NCI-H510A treated with DMSO at 0.1 percent for 48 hours (cell line): Measurements from ENCODE around the gene SPG7.
"Not testable (repeated sequence)": the region's sequence is repeated elsewhere in the genome, so short reads cannot be mapped to it uniquely, and the experiment has no call there.

ENCODE experiments used
- DNase-seq: peaks from one replicate; lab custom pipeline; 2025; lab: John Stamatoyannopoulos, UW

Gene SPG7

GRCh38 chr16:89581045-89581695 is 73.0 kb downstream of the SPG7 start:
- no peak for DNase-seq

DNA sequence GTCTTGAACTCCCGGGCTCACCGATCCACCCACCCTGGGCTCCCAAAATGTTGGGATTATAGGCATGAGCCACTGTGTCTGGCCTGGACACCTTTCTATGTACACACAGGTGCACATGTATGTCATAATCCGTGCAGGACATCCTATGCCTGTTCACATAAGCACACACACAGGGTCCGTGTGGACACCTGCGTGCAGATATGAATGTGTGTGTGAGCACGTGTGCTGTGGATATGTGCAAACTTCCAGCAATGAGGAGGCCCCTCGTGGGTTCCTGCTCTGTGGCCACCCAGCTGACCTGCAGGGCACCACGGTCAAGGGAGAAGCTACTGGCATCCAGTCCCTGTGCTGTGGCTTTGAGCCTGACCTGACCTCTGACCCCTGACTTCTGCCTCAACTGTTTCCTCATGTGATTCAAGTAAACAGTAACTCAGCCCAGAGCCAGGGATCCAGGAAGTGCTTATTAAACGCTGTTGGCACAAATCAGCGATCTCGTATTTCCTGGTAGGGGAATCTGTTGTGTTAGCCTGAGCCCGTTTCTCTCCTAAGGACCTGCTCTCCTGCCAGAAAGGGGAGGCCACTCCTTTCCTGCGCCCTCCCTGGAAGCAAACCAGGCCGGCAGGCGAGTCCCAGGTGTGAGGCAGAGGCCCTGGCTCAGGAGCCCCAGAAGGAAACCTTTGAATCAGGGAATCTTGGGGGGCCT is 73.8 kb downstream of the SPG7 start:
- DNase-seq: no peak

- DNase-seq: no peak
Observed at GRCh38 chr16:89582614-89583196, 74.5 kb downstream of the SPG7 start.

GRCh38 chr16:89583197-89583894 is 75.1 kb downstream of the SPG7 start:
- DNase-seq: no peak

- no peak for DNase-seq
Observed at GRCh38 chr16:89583895-89584644, 75.9 kb downstream of the SPG7 start.

DNA sequence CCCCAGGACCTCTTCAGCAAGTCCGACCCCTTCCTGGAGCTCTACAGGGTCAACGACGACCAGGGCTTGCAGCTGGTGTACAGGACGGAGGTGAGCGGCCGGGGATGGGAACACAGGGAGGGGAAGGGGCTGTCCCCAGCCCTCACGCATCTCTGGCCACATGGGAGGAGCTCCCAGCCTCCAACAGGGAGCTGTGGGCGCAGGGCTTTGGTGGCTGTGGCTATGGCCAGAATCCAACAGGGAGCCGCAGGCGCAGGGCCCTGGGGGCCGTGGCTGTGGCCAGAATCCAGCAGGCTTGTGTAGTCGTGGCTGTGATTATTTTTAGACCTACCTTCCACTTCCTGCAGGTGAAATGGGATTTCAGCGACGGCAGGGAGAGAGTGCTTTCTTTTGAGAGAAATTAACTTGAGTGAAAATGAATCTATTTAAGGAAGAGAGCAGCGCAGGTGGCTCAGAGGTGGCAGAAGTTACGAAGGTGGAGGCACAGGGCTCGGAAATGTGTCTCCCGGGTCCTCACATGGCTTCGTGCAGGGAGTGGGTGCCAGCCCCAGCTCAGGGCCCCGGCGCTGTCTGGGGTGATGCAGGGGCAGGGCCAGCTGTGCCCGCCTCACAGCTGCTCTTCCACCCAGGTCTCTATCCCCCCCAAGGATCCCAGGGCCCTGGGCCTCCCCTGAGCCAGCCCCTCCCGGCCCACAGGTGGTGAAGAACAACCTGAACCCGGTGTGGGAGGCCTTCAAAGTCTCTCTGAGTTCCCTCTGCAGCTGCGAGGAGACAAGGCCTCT is 76.8 kb downstream of the SPG7 start:
- DNase-seq: no peak

GRCh38 chr16:89586218-89586617 is 78.0 kb downstream of the SPG7 start:
- DNase-seq: no peak

DNA sequence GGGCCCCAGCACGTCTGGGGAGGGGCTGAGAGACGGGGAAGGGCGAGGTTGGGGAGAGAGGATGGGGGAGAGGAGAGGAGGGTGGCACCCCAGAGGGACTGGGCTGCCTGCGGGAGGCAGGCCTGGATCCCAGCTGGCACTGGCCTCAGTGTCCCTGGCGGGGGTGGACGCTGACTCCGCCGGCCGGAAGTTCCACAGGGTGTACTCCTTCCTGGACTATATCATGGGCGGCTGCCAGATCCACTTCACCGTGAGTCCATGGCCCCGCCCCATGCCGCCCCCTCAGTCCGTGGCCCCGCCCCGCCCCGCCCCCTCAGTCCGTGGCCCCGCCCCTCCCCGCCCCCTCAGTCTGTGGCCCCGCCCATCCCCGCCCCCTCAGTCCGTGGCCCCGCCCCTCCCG is 78.7 kb downstream of the SPG7 start:
- DNase-seq: no peak

DNA sequence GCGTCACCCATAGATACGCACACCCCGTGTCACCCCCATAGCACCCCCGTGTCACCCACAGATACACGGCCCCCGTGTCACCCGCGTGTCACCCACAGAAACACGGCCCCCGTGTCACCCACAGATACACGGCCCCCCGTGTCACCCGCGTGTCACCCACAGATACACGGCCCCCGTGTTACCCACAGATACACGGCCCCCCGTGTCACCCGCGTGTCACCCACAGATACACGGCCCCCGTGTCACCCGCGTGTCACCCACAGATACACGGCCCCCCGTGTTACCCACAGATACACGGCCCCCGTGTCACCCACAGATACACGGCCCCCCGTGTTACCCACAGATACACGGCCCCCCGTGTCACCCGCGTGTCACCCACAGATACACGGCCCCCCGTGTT is 79.5 kb downstream of the SPG7 start:
- not testable (repeated sequence) for DNase-seq

DNA sequence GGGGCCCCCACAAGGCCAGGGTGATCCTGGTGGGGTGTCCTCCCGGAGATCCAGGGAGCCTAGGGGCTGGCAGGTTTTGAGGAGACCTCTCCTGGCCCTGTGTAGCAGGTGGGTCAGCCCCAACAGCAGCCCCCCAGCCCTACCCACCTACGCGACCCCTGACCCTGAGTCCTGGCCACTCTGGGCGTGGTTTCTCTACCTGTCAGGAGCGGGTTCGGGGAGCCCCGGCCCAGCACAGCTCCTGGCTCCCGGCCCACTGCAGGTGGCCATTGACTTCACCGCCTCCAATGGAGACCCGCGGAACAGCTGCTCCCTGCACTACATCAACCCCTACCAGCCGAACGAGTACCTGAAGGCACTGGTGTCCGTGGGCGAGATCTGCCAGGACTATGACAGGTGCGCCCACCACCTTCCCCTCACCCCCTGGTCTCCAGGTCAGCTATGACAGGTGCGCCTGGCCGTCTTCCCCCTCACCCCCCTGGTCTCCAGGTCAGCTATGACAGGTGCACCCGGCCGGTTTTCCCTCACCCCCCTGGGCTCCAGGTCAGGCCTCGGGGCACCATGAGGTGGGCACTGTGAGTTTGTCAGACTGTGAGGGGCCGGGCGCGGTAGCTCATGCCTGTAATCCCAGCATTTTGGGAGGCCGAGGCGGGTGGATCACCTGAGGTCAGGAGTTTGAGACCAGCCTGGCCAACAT is 80.4 kb downstream of the SPG7 start:
- DNase-seq: no peak

DNA sequence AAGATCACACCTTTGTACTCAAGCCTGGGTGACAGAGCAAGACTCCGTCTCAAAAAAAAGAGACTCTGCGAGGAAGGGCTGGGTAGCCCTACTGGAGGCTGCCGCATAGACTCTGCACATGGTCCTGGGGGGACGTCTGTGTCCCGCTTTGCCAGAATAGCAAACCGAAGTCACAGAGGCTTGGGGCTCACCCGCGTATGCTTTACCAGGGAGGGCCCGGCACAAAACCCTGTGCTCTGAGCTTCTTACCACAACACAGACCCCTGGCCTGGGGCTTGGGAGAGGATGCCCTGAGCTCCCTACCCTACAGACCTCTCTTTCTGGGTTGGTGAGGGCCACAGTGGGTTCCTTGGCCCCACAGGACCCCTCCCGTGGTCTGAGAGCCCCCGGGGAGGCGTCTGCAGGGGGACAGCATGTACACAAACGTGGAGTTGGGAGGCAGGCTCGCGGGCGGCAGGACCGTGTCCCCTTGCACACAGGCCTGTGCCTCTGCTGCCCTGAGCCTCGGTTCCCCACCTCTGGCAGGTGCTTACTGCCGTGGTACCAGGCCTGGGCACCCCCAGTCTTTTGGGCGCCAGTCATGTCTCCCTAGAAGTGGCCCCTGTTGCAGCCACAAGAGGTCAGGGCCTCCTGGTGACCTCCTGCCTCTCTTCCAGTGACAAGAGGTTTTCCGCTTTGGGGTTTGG is 81.2 kb downstream of the SPG7 start:
- no peak for DNase-seq

GRCh38 chr16:89593841-89594240 is 85.6 kb downstream of the SPG7 start:
- no peak for DNase-seq

DNA sequence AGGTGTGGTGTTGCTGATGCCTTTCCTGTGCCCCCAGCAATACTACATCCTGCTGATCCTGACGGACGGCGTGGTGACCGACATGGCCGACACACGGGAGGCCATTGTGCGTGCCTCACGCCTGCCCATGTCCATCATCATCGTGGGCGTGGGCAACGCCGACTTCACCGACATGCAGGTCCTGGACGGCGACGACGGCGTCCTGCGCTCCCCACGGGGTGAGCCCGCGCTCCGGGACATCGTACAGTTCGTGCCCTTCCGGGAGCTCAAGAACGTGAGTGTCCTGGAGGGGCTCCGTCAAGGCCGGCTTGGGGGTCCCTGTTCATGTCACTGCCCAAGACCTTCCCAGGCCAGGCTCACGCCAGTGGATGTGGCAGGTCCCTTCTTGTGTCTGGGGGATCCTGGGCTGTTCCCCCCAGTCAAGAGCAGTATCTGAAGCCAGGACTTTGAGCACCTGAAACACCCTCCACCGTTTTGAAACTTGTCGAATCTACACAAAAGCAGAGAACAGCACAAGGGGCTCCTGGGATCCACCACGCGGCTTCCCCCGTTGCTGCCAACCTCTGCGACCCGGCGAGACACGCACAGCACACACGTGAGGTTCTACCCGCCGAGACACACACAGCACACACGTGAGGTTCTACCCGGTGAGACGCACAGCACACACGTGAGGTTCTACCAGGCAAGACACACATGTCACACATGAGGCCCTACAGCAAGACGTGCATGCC is 87.3 kb downstream of the SPG7 start:
- DNase-seq: no peak

GRCh38 chr16:89596061-89596689 is 88.0 kb downstream of the SPG7 start:
- no peak for DNase-seq

DNA sequence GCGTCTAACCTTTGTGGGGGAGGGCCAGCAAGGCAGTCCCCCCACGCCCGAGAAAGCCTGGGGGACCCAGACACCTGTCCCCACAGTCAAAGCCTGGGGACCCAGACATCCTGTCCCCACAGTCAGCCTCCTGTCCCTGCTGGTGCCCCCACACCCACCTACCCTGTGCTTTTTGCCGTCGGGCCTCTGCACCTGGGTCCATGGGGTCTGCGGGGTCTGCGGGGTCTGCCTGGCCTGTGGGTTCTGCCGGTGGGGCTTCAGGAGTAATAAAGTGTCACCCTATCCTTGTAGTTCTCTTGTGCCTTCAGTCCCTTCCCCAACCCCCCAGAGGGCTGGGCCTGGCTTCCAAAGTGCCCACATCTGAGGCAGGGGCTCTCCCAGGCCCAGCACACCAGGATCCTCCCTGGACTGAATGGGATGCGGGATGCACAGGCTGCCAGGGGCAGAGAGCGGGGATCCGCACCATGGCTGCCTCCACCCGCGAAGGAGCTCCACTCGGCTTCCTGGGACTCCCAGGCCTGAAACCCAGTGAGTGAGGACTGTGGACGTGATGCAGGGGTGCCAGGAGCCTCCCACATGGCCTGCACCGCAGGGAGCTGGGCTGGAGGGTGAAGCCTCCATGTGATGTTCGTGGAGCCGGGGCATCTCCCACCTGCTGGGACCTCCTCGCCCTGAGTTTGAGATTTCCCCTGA is 88.9 kb downstream of the SPG7 start:
- no peak for DNase-seq

GRCh38 chr16:89598199-89598598 is 90.0 kb downstream of the SPG7 start:
- no peak for DNase-seq

DNA sequence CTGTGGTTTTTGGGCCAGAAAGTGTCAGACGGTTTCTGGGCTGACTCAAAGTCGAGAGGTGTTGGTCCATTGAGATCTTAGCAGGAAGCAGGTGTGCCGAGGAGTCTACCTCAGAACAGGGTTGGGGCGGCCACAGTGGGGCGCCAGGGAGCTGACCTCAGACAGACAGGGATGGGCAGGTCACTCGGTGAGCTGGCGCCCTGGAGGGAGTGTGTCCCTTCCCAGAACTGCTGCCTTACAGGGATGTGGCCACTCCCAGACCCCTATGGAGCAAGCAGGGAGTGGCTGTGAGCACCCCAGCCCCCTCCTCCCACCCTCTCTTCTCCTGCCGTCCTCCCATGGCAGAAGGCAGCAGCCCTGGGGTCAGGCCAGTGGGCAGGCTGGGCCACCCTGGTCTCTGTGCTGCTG is 91.3 kb downstream of the SPG7 start:
- DNase-seq: peak; percentile 3

DNA sequence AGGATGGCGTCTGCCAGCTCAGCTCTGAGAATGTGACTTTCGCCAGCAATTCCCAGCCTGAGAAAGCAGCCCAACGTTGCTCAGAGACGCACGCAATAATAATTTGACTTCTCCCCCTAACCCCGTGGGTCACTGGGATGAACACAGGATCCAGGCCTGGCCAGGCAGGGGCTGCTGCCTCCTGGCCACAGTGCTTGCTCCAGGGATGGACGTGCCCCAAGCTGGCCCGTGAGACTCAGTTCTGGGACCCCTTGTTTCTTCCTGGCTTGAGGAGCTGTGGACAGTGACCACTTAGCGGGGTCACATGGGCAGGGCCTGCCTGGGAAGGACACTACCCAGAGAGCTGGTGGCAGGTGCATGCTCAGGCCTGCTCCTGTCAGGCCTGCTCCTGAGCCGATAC is 91.7 kb downstream of the SPG7 start:
- no peak for DNase-seq
